Glutamatergic neuron (in vitro differentiated cells): ENCODE measurements around the gene FAM83E. TPM values are rescaled to one million over a fixed set of nuclear protein-coding genes. Genes with fewer than 3 reads are reported as not detected.

Experiments used
- DNase-seq: peaks from one replicate; pipeline ENCODE4 v3.0.0; 2022
- H3K27ac Mint-ChIP-seq: one replicate; pipeline ENCODE4 v1.8.0; 2020; ENCODE audit warnings: mild to moderate bottlenecking, mixed read lengths, inconsistent platforms; ENCODE audit not compliant: unreplicated experiment
- H3K27me3 Mint-ChIP-seq: one replicate; pipeline ENCODE4 v1.8.0; 2020; ENCODE audit warnings: mild to moderate bottlenecking, moderate library complexity, mixed read lengths, inconsistent platforms; ENCODE audit not compliant: unreplicated experiment
- H3K36me3 Mint-ChIP-seq: one replicate; pipeline ENCODE4 v1.8.0; 2020; ENCODE audit warnings: mild to moderate bottlenecking, mixed read lengths, inconsistent platforms; ENCODE audit not compliant: unreplicated experiment
- H3K4me1 Mint-ChIP-seq: one replicate; pipeline ENCODE4 v1.8.0; 2020; ENCODE audit warnings: mild to moderate bottlenecking, low read depth, mixed read lengths, inconsistent platforms; ENCODE audit not compliant: unreplicated experiment
- H3K4me3 Mint-ChIP-seq: one replicate; pipeline ENCODE4 v1.8.0; 2020; ENCODE audit warnings: mild to moderate bottlenecking, mixed read lengths, inconsistent platforms; ENCODE audit not compliant: unreplicated experiment
- H3K9me3 Mint-ChIP-seq: one replicate; pipeline ENCODE4 v1.8.0; 2020; ENCODE audit warnings: mild to moderate bottlenecking, moderate library complexity, mixed read lengths, inconsistent platforms; ENCODE audit not compliant: unreplicated experiment
- total RNA-seq: library from RNA; stranded (reverse); fragmentation: NEBNext Ultra II Directional; extraction: Animal tissue kit (Norgen Biotek cat#: 25700); gene quantifications from one replicate; pipeline ENCODE4 v1.2.1, GENCODE V29; 2021; ENCODE audit not compliant: unreplicated experiment
- TF ChIP-seq, protein P1 (sequence below): fragments of 200-600 bp; sonication (generic); IDR thresholded peaks from one replicate; pipeline ENCODE4 v1.5.0; 2021; ENCODE audit not compliant: partially characterized antibody, unreplicated experiment

Gene FAM83E
- total RNA-seq, 1 donor from 2014 or later = 1.5 TPM

DNA sequence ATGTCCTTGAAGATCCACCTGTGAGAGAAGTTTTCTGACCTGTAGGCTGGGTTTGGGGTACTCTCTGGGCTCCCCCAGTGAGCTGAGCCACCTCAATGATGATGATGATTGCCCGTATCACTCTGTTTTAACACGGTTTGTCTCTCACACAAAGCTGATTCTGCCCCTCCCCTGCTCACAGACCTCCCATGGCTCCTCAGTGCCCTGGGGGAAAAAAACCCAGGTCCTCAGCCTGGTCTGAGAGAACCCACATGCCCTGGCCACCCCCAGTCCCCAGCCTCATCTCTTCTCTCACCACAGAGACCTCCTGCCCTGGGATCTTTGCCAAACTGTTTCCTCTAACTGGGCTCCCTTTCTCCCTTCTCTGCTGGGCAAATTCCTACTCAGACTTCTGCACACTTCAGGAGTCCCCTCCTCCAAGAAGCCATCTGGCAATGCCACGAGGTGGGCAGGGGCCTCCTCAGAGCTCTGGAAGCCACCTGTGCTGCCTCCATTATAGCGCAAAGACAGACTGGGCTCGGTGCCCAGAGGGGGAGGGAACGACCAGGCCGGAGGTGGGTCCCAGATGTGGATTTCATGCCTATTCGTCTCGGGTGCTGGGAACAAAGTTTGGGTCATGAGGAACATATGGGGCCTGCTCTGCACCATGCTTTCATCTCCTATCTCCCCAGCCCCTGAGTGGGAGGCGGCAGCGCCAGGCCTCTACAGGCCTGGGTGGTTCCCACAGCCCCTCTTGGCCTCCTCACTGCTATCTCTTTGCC lies 39.6 kb upstream of the FAM83E start:
- peaks cover 3% of the 10 kb centered on the region for H3K4me1 Mint-ChIP-seq
- peaks cover 6% of the 10 kb centered on the region for H3K27me3 Mint-ChIP-seq
- peak overlapping the region; percentile 76 for H3K27ac Mint-ChIP-seq
- DNase-seq = no peak
- no peak overlapping the region for H3K4me3 Mint-ChIP-seq
- H3K36me3 Mint-ChIP-seq = no peaks in the 10 kb centered on the region
- TF ChIP-seq, protein P1, sequence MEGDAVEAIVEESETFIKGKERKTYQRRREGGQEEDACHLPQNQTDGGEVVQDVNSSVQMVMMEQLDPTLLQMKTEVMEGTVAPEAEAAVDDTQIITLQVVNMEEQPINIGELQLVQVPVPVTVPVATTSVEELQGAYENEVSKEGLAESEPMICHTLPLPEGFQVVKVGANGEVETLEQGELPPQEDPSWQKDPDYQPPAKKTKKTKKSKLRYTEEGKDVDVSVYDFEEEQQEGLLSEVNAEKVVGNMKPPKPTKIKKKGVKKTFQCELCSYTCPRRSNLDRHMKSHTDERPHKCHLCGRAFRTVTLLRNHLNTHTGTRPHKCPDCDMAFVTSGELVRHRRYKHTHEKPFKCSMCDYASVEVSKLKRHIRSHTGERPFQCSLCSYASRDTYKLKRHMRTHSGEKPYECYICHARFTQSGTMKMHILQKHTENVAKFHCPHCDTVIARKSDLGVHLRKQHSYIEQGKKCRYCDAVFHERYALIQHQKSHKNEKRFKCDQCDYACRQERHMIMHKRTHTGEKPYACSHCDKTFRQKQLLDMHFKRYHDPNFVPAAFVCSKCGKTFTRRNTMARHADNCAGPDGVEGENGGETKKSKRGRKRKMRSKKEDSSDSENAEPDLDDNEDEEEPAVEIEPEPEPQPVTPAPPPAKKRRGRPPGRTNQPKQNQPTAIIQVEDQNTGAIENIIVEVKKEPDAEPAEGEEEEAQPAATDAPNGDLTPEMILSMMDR = no peak
- peaks cover 1% of the 10 kb centered on the region for H3K9me3 Mint-ChIP-seq

DNA sequence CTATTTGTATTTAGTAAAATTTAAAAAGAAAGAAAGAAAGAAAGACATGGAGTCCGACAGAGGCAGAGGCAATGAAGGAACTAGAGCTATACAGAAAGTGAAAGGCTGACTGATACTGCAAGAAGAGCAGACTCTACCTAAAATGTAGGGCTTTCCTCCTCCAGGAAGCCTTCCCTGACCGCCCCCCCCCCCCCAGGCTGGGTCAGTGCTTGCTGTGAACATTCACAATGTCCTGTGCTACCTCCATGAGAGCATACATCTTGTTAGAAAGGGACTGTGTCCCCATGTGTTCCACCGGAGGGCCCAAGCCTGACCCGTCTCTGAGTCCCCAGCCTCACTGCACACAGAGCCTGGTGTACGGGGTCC lies 36.8 kb upstream of the FAM83E start:
- Mint-ChIP-seq H3K9me3 (peaks cover 3% of the 10 kb centered on the region), H3K27me3 (peaks cover 5% of the 10 kb centered on the region), H3K27ac (no peak overlapping the region), H3K4me1 (peaks cover 2% of the 10 kb centered on the region), H3K4me3 (no peak overlapping the region), H3K36me3 (no peaks in the 10 kb centered on the region)
- TF ChIP-seq, protein P1 = no peak
- no peak for DNase-seq

DNA sequence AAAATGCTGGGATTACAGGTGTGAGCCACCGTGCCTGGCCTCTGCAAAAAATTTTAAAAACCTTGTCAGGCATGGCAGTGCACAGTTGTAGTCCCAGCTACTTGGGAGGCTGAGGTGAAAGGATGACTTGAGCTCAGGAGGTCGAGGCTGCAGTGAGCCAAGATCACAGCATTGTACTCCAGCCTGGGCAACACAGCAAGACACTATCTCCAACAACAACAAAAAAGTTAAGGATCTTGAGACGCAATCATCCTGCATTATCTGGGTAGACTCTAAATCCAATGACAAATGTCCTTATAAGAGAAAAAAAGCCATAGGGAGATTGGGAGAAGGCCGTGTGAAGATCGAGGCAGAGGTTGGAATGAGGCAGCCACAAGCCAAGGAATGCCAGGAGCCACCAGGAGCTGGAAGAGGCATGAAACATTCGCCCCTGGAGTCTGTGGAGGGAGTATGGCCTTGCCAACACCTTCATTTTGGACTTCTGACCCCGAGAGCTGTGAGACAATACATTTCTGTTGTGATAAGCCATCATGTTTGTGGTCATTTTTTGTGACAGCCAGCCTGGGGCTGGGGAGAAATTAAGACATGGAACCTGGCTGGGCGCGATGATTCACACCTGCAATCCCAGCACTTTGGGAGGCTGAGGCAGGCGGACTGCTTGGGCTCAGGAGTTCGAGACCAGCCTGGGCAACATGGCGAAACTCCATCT lies 36.3 kb upstream of the FAM83E start:
- H3K27me3 Mint-ChIP-seq = peaks cover 5% of the 10 kb centered on the region
- DNase-seq = no peak
- peaks cover 2% of the 10 kb centered on the region for H3K4me1 Mint-ChIP-seq
- H3K9me3 Mint-ChIP-seq = peaks cover 3% of the 10 kb centered on the region
- no peaks in the 10 kb centered on the region for H3K36me3 Mint-ChIP-seq
- H3K4me3 Mint-ChIP-seq = no peak overlapping the region
- H3K27ac Mint-ChIP-seq = no peak overlapping the region
- TF ChIP-seq, protein P1 = no peak

DNA sequence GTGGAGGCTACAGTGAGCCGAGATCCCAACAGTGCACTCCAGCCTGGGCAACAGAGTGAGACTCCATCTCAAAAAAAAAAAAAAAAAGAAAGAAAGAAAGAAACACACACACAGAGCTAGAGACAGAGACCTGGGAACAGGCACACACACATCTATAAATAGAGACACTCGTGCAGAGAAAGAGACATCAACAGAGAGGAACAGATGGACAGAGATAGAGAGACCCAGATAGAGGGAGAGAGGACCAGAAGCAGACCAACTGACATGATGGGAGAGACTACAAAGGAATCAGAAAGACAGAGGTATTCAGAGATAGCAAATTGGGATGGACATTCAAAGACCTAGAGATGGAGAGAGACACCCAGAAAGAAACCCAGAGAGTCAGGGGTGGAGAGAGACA lies 33.3 kb upstream of the FAM83E start:
- Mint-ChIP-seq H3K27ac (peak overlapping the region; percentile 36), H3K4me3 (peak overlapping the region; percentile 54), H3K4me1 (peaks cover 3% of the 10 kb centered on the region), H3K27me3 (peaks cover 8% of the 10 kb centered on the region), H3K9me3 (peaks cover 5% of the 10 kb centered on the region), H3K36me3 (no peaks in the 10 kb centered on the region)
- TF ChIP-seq, protein P1 = no peak
- no peak for DNase-seq

DNA sequence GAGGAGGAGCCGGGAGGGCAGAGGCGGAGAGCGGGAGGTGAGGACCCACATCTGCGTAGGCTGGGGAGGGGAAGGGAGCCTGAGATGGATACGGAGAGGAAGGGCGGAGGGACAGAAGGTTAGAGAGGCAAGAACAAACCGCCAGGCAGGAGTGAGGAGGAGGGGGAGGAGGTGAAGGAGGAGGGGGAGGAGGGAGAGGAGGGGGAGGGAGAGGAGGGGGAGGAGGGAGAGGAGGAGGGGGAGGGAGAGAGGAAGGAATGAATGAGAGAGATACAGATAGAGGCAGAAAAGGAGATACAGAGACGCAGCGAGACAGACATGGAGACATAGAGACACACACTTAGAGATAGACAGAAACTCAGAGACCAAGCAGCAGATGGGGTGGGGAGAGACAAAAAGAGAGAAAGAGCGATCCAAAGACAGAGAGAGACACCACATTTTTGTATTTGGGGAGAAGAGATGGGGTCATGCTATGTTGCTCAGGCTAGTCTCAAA lies 31.9 kb upstream of the FAM83E start:
- Mint-ChIP-seq H3K4me1 (peaks cover 3% of the 10 kb centered on the region), H3K4me3 (no peak overlapping the region), H3K27ac (peak overlapping the region; percentile 37), H3K36me3 (no peaks in the 10 kb centered on the region), H3K27me3 (peaks cover 8% of the 10 kb centered on the region), H3K9me3 (peaks cover 8% of the 10 kb centered on the region)
- TF ChIP-seq, protein P1 = no peak
- no peak for DNase-seq
